Urinary bladder (tissue), 4 donors: ENCODE results near the gene GFI1. TPM values are rescaled to one million over a fixed set of nuclear protein-coding genes. Genes with fewer than 3 reads are reported as not detected.
"Not testable (repeated sequence)": the region's sequence is repeated elsewhere in the genome, so short reads cannot be mapped to it uniquely, and the experiment has no call there.

Source experiments
- DNase-seq: peaks from one replicate; pipeline ENCODE4 v3.0.0-alpha.2; 2015; ENCODE audit errors: extremely low spot score
- H3K27ac ChIP-seq: one replicate; pipeline ENCODE4 v1.5.1; 2013; ENCODE audit warnings: low read depth, mild to moderate bottlenecking, moderate library complexity
- H3K36me3 ChIP-seq: one replicate; pipeline ENCODE4 v1.6.1; 2013; ENCODE audit warnings: mild to moderate bottlenecking, moderate library complexity; ENCODE audit not compliant: insufficient read depth
- H3K4me1 ChIP-seq: one replicate; pipeline ENCODE4 v1.6.1; 2013; ENCODE audit warnings: mild to moderate bottlenecking, moderate library complexity; ENCODE audit not compliant: insufficient read depth
- H3K4me3 ChIP-seq: one replicate; pipeline ENCODE4 v1.5.1; 2013; ENCODE audit warnings: low read depth, low read length
- WGBS: extraction: QIAGEN DNeasy Blood & Tissue Kit; methylation state at CpG from one replicate; pipeline ENCODE4 v1.1.7; 2013; 5-methylcytosine and 5-hydroxymethylcytosine counted together
- polyA plus RNA-seq: library from polyadenylated mRNA; stranded (reverse); fragments of 200-250 nt; gene quantifications from one replicate; pipeline ENCODE4 v1.2.3, GENCODE V29; 2013
- total RNA-seq: library from RNA; depleted of rRNA; stranded (reverse); fragments of >200 nt; gene quantifications from one replicate; pipeline ENCODE4 v1.2.3, GENCODE V29; 2014
- donor health status: healthy with polysubstance abuse.
- donor health status: healthy.

The GFI1 gene
- total and polyA plus RNA-seq, 2 donors, result 0.60 to 0.63 TPM

GRCh38 chr1:92441697-92442342 is 44.9 kb downstream of the GFI1 start:
- WGBS, result 71% methylated on average over 32 of the region's 32 CpGs
- no peaks in the 10 kb centered on the region for H3K4me1 ChIP-seq
- no peak for DNase-seq
- H3K36me3 ChIP-seq, result no peaks in the 10 kb centered on the region
- no peak overlapping the region for H3K27ac ChIP-seq
- H3K4me3 ChIP-seq, result no peak overlapping the region

GRCh38 chr1:92441316-92441696 is 45.4 kb downstream of the GFI1 start:
- no peak overlapping the region for H3K27ac ChIP-seq
- no peak overlapping the region for H3K4me3 ChIP-seq
- WGBS, result 93% methylated on average over 9 of the region's 9 CpGs
- no peaks in the 10 kb centered on the region for H3K36me3 ChIP-seq
- no peak for DNase-seq
- no peaks in the 10 kb centered on the region for H3K4me1 ChIP-seq

GRCh38 chr1:92439291-92439690 is 47.4 kb downstream of the GFI1 start:
- no peak for DNase-seq
- H3K36me3 ChIP-seq, result no peaks in the 10 kb centered on the region
- no peak overlapping the region for H3K4me3 ChIP-seq
- no peak overlapping the region for H3K27ac ChIP-seq
- WGBS, result 83% methylated on average over 1 of the region's 1 CpG
- no peaks in the 10 kb centered on the region for H3K4me1 ChIP-seq

- not testable (repeated sequence) for H3K27ac ChIP-seq, DNase-seq, H3K36me3 ChIP-seq, H3K4me3 ChIP-seq, H3K4me1 ChIP-seq
- 81% methylated on average over 1 of the region's 1 CpG for WGBS
Observed at GRCh38 chr1:92434572-92434971, 52.2 kb downstream of the GFI1 start.

GRCh38 chr1:92430030-92430429 is 56.7 kb downstream of the GFI1 start:
- no peak overlapping the region for H3K27ac ChIP-seq
- no peaks in the 10 kb centered on the region for H3K36me3 ChIP-seq
- no peaks in the 10 kb centered on the region for H3K4me1 ChIP-seq
- DNase-seq, result no peak
- WGBS, result 92% methylated on average over 1 of the region's 1 CpG
- H3K4me3 ChIP-seq, result no peak overlapping the region

- H3K27ac ChIP-seq, result no peak overlapping the region
- DNase-seq, result no peak
- WGBS, result 28% methylated on average over 2 of the region's 2 CpGs
- H3K4me1 ChIP-seq, result no peaks in the 10 kb centered on the region
- no peaks in the 10 kb centered on the region for H3K36me3 ChIP-seq
- no peak overlapping the region for H3K4me3 ChIP-seq
Observed at GRCh38 chr1:92425617-92426016, 61.1 kb downstream of the GFI1 start.

Other genes with a start within 250 kb of the GFI1 start
- gene GLMN, start 187.9 kb downstream of the GFI1 start, total RNA-seq, result 31.0 TPM
- gene GLMN, start 187.9 kb downstream of the GFI1 start, polyA plus RNA-seq, result 5.7 TPM
- 50.6 TPM for gene RPAP2, start 187.9 kb downstream of the GFI1 start, total RNA-seq
- 8.3 TPM for gene RPAP2, start 187.9 kb downstream of the GFI1 start, polyA plus RNA-seq